Neuronal stem cell (in vitro differentiated cells): Measurements from ENCODE around the gene SCN10A.

Source experiments
- DNase-seq: peaks from one replicate; pipeline ENCODE4 v3.0.0-alpha.2; 2013; ENCODE audit warnings: low spot score
- H2AFZ ChIP-seq: one replicate; pipeline ENCODE4 v1.6.1; 2013; ENCODE audit warnings: mild to moderate bottlenecking, low read length, inconsistent platforms
- H2AK5ac ChIP-seq: 2 replicates; pipeline ENCODE4 v1.6.1; 2013; ENCODE audit warnings: low read depth, mild to moderate bottlenecking, inconsistent platforms, low read length, moderate library complexity, mixed read lengths
- H2BK120ac ChIP-seq: 2 replicates; pipeline ENCODE4 v1.6.1; 2013; ENCODE audit warnings: low read depth, mild to moderate bottlenecking, inconsistent platforms, low read length, moderate library complexity, mixed read lengths
- H2BK12ac ChIP-seq: one replicate; pipeline ENCODE4 v1.6.1; 2013; ENCODE audit warnings: low read length, inconsistent platforms
- H2BK15ac ChIP-seq: 2 replicates; pipeline ENCODE4 v1.6.1; 2013; ENCODE audit warnings: mild to moderate bottlenecking, low read length, inconsistent platforms, mixed read lengths
- H2BK5ac ChIP-seq: one replicate; pipeline ENCODE4 v1.6.1; 2013; ENCODE audit warnings: inconsistent platforms, mild to moderate bottlenecking, low read length, moderate library complexity
- H3K14ac ChIP-seq: one replicate; pipeline ENCODE4 v1.6.1; 2013; ENCODE audit warnings: low read length, inconsistent platforms
- H3K18ac ChIP-seq: 2 replicates; pipeline ENCODE4 v1.6.1; 2013; ENCODE audit warnings: low read length, inconsistent platforms
- H3K23ac ChIP-seq: 2 replicates; pipeline ENCODE4 v1.6.1; 2013; ENCODE audit warnings: low read depth, mild to moderate bottlenecking, mixed read lengths, low read length, inconsistent platforms; ENCODE audit not compliant: poor library complexity
- H3K27ac ChIP-seq: replicated peaks from 3 replicates; pipeline ENCODE4 v1.5.1; 2013; ENCODE audit warnings: low read length, inconsistent platforms
- H3K27me3 ChIP-seq, 3 experiments: 2 replicates each; pipeline ENCODE4 v1.6.1; 2013; ENCODE audit warnings: low read length in 3 of 3, mild to moderate bottlenecking in 2 of 3, inconsistent platforms in 1 of 3, low read depth in 1 of 3, mixed read lengths in 1 of 3, moderate library complexity in 1 of 3; ENCODE audit not compliant: control insufficient read depth in 3 of 3, insufficient read depth in 3 of 3
- H3K36me3 ChIP-seq, 2 donors: replicated peaks in 1 of 2; 2 replicates each; pipeline ENCODE4 v1.6.1; 2013; ENCODE audit warnings: low read length in 2 of 2; ENCODE audit not compliant: control insufficient read depth in 2 of 2, insufficient read depth in 2 of 2
- H3K4ac ChIP-seq: 2 replicates; pipeline ENCODE4 v1.6.1; 2013; ENCODE audit warnings: inconsistent platforms, mild to moderate bottlenecking, low read length, moderate library complexity
- H3K4me1 ChIP-seq, 2 donors: 1 replicate in 1 of 2; 2 replicates in 1 of 2; pipeline ENCODE4 v1.6.1; 2013; ENCODE audit warnings: low read length in 2 of 2, low read depth in 1 of 2; ENCODE audit not compliant: control insufficient read depth in 2 of 2, insufficient read depth in 1 of 2
- H3K4me2 ChIP-seq: one replicate; pipeline ENCODE4 v1.6.1; 2013; ENCODE audit warnings: mild to moderate bottlenecking, low read length, inconsistent platforms; ENCODE audit not compliant: insufficient read depth, poor library complexity, severe bottlenecking
- H3K4me3 ChIP-seq, 2 donors: 2 replicates each; pipeline ENCODE4 v1.5.1; 2013; ENCODE audit warnings: low read length in 2 of 2, mild to moderate bottlenecking in 2 of 2, inconsistent platforms in 1 of 2, moderate library complexity in 1 of 2
- H3K79me1 ChIP-seq: one replicate; pipeline ENCODE4 v1.6.1; 2013; ENCODE audit warnings: low read depth, mild to moderate bottlenecking, inconsistent platforms, low read length, moderate library complexity
- H3K9ac ChIP-seq: one replicate; pipeline ENCODE4 v1.6.1; 2013; ENCODE audit warnings: mild to moderate bottlenecking, low read depth, low read length, inconsistent platforms; ENCODE audit not compliant: poor library complexity
- H3K9me3 ChIP-seq, 2 donors: replicated peaks in 1 of 2; 2 replicates each; pipeline versions ENCODE3 to v1.6.1; 2013; ENCODE audit warnings: low read length in 2 of 2, mild to moderate bottlenecking in 2 of 2, inconsistent platforms in 1 of 2, low read depth in 1 of 2, mixed read lengths in 1 of 2, moderate library complexity in 1 of 2; ENCODE audit not compliant: control insufficient read depth in 2 of 2, insufficient read depth in 1 of 2
- H4K8ac ChIP-seq: one replicate; pipeline ENCODE4 v1.6.1; 2013; ENCODE audit warnings: low read depth, mild to moderate bottlenecking, inconsistent platforms, low read length, moderate library complexity
- H4K91ac ChIP-seq: one replicate; pipeline ENCODE4 v1.6.1; 2013; ENCODE audit warnings: low read length, low read depth, mild to moderate bottlenecking, inconsistent platforms; ENCODE audit not compliant: poor library complexity
- WGBS, 2 donors: extraction: QIAGEN DNeasy Blood & Tissue Kit; methylation state at CpG; one replicate each; pipeline ENCODE4 v1.1.7; 2013; ENCODE audit warnings: missing lambda C conversion rate in 2 of 2, mixed read lengths in 1 of 2; ENCODE audit not compliant: insufficient read length in 2 of 2, insufficient replicate concordance in 1 of 2; ENCODE audit errors: extremely low coverage in 2 of 2; 5-methylcytosine and 5-hydroxymethylcytosine counted together

The SCN10A gene

DNA sequence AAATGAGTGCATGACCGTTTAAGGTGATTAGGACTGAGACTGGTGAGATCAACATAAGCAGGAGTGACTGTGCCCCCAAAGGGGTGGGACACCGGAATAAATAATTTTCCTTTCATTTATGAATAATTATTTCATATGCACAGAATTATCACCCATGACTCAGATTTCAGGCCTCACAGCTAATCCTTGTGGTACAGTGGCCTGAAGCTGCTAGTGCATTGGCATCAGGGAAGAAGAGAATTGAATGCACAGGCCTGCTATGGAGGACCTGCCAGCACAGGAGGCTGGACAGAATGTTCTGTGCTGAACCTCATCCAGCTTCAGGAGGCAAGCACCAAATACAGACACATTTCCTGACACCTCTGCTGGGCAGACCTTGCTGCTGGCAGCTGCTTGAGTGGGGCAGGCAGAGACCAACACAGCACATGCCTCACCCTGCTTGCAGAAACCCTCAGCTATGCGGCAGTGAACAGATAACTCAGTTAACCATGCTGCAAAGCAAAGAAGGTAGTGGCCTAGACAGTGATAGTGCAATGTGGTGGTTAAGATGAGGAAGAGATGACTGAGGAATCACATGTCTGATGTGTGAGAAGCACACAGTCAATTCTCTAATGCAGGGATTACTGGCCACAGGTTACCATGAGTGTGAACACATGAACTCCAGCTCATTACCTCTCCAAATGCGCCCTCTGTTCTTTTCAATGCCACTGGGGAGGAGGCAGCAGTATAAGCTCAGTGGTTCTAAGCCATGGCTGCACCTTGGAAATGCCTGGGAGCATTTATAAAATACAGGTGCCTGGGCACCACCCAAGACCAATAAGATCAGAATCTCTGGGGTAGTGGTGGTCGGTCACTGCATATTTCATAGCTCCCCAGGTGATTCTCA lies 98.4 kb downstream of the SCN10A start:
- H2AFZ ChIP-seq = no peak overlapping the region
- H2BK5ac ChIP-seq = no peak overlapping the region
- DNase-seq = no peak
- no peak overlapping the region for H2AK5ac ChIP-seq
- no peak overlapping the region for H3K9ac ChIP-seq
- no peak overlapping the region for H2BK12ac ChIP-seq
- no peaks in the 10 kb centered on the region for H3K79me1 ChIP-seq
- H3K4me1 ChIP-seq = peaks cover 0 to 1% of the 10 kb centered on the region in 2 donors
- no peaks in the 10 kb centered on the region for H3K9me3 ChIP-seq
- peaks cover 0 to 2% (median 0%) of the 10 kb centered on the region in 3 experiments for H3K27me3 ChIP-seq
- no peak overlapping the region for H2BK15ac ChIP-seq
- no peak overlapping the region for H3K14ac ChIP-seq
- no peak overlapping the region for H3K27ac ChIP-seq
- no peak overlapping the region for H3K23ac ChIP-seq
- H3K4me2 ChIP-seq = no peak overlapping the region
- WGBS, 2 donors = no CpG with 5 or more reads among the region's 5 CpGs
- no peak overlapping the region for H4K91ac ChIP-seq
- H2BK120ac ChIP-seq = no peak overlapping the region
- H3K36me3 ChIP-seq = no peaks in the 10 kb centered on the region
- H3K4me3 ChIP-seq = no peak overlapping the region
- no peak overlapping the region for H3K4ac ChIP-seq
- no peak overlapping the region for H3K18ac ChIP-seq
- no peak overlapping the region for H4K8ac ChIP-seq

GRCh38 chr3:38713121-38713520 lies 102.9 kb downstream of the SCN10A start:
- Histone ChIP-seq H3K4me3 (no peak overlapping the region), H3K79me1 (no peaks in the 10 kb centered on the region), H3K27me3 (no peaks in the 10 kb centered on the region), H3K23ac (no peak overlapping the region), H2AK5ac (no peak overlapping the region), H3K4me1 (no peaks in the 10 kb centered on the region), H3K9ac (no peak overlapping the region), H2BK12ac (no peak overlapping the region), H3K18ac (no peak overlapping the region), H2AFZ (no peak overlapping the region), H3K4ac (no peak overlapping the region), H3K9me3 (no peaks in the 10 kb centered on the region), H3K14ac (no peak overlapping the region), H2BK120ac (no peak overlapping the region), H2BK5ac (no peak overlapping the region), H4K91ac (no peak overlapping the region), H3K36me3 (no peaks in the 10 kb centered on the region), H3K27ac (no peak overlapping the region), H2BK15ac (no peak overlapping the region), H4K8ac (no peak overlapping the region), H3K4me2 (no peak overlapping the region)
- no CpG with 5 or more reads among the region's 2 CpGs for WGBS, 2 donors
- DNase-seq = no peak

- no peak overlapping the region for H2AFZ ChIP-seq
- H3K9me3 ChIP-seq = no peaks in the 10 kb centered on the region
- H3K4me1 ChIP-seq = no peaks in the 10 kb centered on the region
- no peak for DNase-seq
- H3K14ac ChIP-seq = no peak overlapping the region
- H3K4me3 ChIP-seq = no peak overlapping the region
- H3K27me3 ChIP-seq = no peaks in the 10 kb centered on the region
- no peak overlapping the region for H4K8ac ChIP-seq
- no peak overlapping the region for H3K23ac ChIP-seq
- H3K4ac ChIP-seq = no peak overlapping the region
- H2BK5ac ChIP-seq = no peak overlapping the region
- no peak overlapping the region for H2BK120ac ChIP-seq
- H4K91ac ChIP-seq = no peak overlapping the region
- H2BK12ac ChIP-seq = no peak overlapping the region
- H3K79me1 ChIP-seq = no peaks in the 10 kb centered on the region
- H3K4me2 ChIP-seq = no peak overlapping the region
- H2AK5ac ChIP-seq = no peak overlapping the region
- H3K9ac ChIP-seq = no peak overlapping the region
- no peak overlapping the region for H3K27ac ChIP-seq
- H3K36me3 ChIP-seq = no peaks in the 10 kb centered on the region
- no peak overlapping the region for H2BK15ac ChIP-seq
- H3K18ac ChIP-seq = no peak overlapping the region
These were observed 104.7 kb downstream of the SCN10A start for GRCh38 chr3:38711321-38711720.

DNA sequence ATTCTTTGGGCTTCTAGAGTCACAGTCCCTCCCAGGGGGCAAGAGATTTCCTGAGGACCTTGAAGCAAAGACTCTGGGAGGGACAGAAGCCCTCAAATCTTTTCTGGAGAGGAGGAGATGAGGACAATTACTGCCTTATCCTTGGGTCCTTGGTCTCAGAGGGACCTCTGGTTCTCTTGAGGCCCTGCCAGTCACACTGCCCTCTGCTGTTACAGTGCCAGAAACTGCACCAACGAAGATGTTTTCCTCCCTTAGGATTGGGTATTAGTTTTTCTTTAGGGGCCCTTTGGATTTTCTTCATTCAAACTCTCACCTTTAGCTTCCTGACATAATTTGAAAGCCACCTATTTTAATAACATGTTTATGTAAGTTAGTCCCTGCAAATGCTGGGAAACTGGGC lies 108.3 kb downstream of the SCN10A start:
- Histone ChIP-seq H3K4ac (no peak overlapping the region), H3K18ac (no peak overlapping the region), H3K27me3 (no peaks in the 10 kb centered on the region)

More for the DNA sequence above, 108.3 kb downstream of the SCN10A start:
- Histone ChIP-seq H2AFZ (no peak overlapping the region), H3K36me3 (no peaks in the 10 kb centered on the region), H3K4me2 (no peak overlapping the region), H3K9ac (no peak overlapping the region), H2BK5ac (no peak overlapping the region), H3K14ac (no peak overlapping the region), H3K23ac (no peak overlapping the region), H4K8ac (no peak overlapping the region), H2BK15ac (no peak overlapping the region), H2AK5ac (no peak overlapping the region), H3K79me1 (no peaks in the 10 kb centered on the region), H3K4me1 (no peaks in the 10 kb centered on the region), H3K9me3 (no peaks in the 10 kb centered on the region), H4K91ac (no peak overlapping the region), H3K27ac (no peak overlapping the region), H3K4me3 (no peak overlapping the region), H2BK12ac (no peak overlapping the region), H2BK120ac (no peak overlapping the region)
- no CpG with 5 or more reads among the region's 1 CpG for WGBS, 2 donors
- DNase-seq = no peak
